ENCODE results near the gene GPAT3. TPM values are rescaled to one million over a fixed set of nuclear protein-coding genes. Genes with fewer than 3 reads are reported as not detected.
"Not testable (repeated sequence)": the region's sequence is repeated elsewhere in the genome, so short reads cannot be mapped to it uniquely, and the experiment has no call there.

Gene GPAT3
- total RNA-seq, 8 experiments from 2014 or later, result 0.21 to 4.3 (median 2.1) TPM

DNA sequence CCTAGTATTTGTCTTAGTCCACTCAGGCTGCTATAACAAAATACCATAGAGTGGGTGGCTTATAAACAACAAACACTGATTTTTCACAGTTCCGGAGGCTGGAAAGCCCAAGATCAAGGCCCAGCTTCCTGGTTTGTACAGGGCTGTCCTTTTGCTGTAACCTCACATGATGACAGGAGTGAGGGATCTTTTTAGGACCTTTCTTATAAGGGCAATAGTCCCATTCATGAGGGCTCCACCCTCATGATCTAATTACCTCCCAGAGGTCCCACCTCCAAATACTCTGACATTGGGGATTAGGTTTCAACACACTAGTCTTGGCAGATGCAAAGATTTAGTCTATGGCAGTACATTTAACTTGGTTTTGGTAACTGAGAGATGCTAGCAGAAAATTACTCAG, 20.9 kb downstream of the GPAT3 start:
- no peaks in the 10 kb centered on the region for H3K4me1 ChIP-seq (replicated peaks in 1 of 2)
- H3K27ac ChIP-seq, result no peak overlapping the region
- H3K4me3 ChIP-seq, result no peak overlapping the region
- ATAC-seq (replicated peaks in 6 of 8), result no peak
- 83 to 100% (median 100%) methylated on average over 1 of the region's 1 CpG; no CpG with 5 or more reads in 5 of the 10 experiments for WGBS, 10 experiments
- in situ Hi-C loops (cut with MboI; ENCODE audit: low pct_unique_long_range_greater_than_20kb in 2 of 9, low sequenced_read_pairs in 9 of 9, unreplicated experiment in 9 of 9), result no loop called here

DNA sequence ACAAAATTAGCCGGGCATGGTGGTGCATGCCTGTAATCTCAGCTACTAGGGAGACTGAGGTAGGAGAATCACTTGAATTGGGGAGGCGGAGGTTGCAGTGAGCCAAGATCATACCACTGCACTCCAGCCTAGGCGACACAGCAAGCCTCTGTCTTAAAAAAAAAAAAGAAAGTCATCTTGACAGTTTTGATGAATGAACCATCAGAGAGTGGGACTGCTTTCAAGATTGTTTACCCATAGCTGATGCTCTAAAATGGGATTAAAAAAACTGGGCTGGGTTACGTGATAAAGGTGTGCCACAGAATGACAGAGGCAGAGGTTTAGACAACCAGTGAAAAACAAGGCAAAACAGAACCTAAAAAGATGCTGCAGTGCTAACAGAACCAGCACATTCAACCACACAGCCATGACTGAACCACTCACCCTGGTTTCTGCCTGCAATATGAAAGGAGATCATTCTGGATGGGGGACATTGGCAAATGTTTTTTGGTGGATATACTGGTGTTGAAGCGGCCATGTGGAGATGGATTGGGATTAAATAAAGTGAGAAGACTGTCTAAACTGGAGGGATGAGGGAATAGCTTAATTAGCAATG, 22.2 kb downstream of the GPAT3 start:
- in situ Hi-C loops (cut with MboI; ENCODE audit: low pct_unique_long_range_greater_than_20kb in 2 of 9, low sequenced_read_pairs in 9 of 9, unreplicated experiment in 9 of 9), result no loop called here
- WGBS, 10 experiments, result 86 to 100% (median 93%) methylated on average over 1 to 5 of the region's 5 CpGs

GRCh38 chr4:83558680-83559079, 22.8 kb downstream of the GPAT3 start:
- in situ Hi-C loops (cut with MboI; ENCODE audit: low pct_unique_long_range_greater_than_20kb in 2 of 9, low sequenced_read_pairs in 9 of 9, unreplicated experiment in 9 of 9), result no loop called here
- H3K27ac ChIP-seq, result no peak overlapping the region
- no peak for ATAC-seq (replicated peaks in 6 of 8)
- no peaks in the 10 kb centered on the region for H3K4me1 ChIP-seq (replicated peaks in 1 of 2)
- 20 to 92% (median 63%) methylated on average over 1 of the region's 1 CpG; no CpG with 5 or more reads in 1 of the 10 experiments for WGBS, 10 experiments
- H3K4me3 ChIP-seq, result no peak overlapping the region

More for the DNA sequence above, 22.2 kb downstream of the GPAT3 start:
- H3K4me3 ChIP-seq, result no peak overlapping the region
- H3K27ac ChIP-seq, result no peak overlapping the region
- H3K4me1 ChIP-seq (replicated peaks in 1 of 2), result no peaks in the 10 kb centered on the region
- ATAC-seq (replicated peaks in 6 of 8), result no peak

- H3K4me3 ChIP-seq, result no peak overlapping the region
- H3K4me1 ChIP-seq (replicated peaks in 1 of 2), result no peaks in the 10 kb centered on the region
- WGBS, 10 experiments, result 60 to 100% (median 90%) methylated on average over 1 to 3 of the region's 3 CpGs; no CpG with 5 or more reads in 3 of the 10 experiments
- H3K27ac ChIP-seq, result no peak overlapping the region
- in situ Hi-C loops (cut with MboI; ENCODE audit: low pct_unique_long_range_greater_than_20kb in 2 of 9, low sequenced_read_pairs in 9 of 9, unreplicated experiment in 9 of 9), result no loop called here
- peak in 1 of 8 experiments; percentile 44 for ATAC-seq (replicated peaks in 6 of 8)
These were observed 24.6 kb downstream of the GPAT3 start for GRCh38 chr4:83560523-83560922.

DNA sequence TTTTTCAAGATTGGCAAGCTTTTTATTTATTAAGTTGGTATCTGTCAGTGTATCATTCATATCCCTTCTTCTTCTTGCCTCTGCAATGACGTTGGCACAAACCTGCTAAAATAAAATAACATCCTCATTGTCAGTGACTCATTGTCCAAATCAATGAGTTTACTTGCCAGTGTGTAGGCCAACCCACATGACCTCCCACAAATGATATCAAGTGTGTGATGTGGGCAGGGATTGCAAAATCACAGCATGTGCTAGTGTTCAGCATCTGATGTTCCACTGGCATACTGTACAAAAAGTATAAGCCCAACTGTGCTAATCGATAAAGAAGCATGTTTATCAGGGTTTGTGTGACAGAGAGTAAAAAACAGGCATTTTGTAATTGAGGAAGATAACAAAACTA, 25.5 kb downstream of the GPAT3 start:
- ATAC-seq (replicated peaks in 6 of 8), result peak in 3 of 8 experiments; percentile 34 to 84 (median 75)
- Histone ChIP-seq H3K4me3 (no peak overlapping the region), H3K27ac (no peak overlapping the region), H3K4me1 (replicated peaks in 1 of 2) (no peaks in the 10 kb centered on the region)
- in situ Hi-C loops (cut with MboI; ENCODE audit: low pct_unique_long_range_greater_than_20kb in 2 of 9, low sequenced_read_pairs in 9 of 9, unreplicated experiment in 9 of 9), result no loop called here
- 0 to 93% (median 73%) methylated on average over 1 to 2 of the region's 2 CpGs for WGBS, 10 experiments

DNA sequence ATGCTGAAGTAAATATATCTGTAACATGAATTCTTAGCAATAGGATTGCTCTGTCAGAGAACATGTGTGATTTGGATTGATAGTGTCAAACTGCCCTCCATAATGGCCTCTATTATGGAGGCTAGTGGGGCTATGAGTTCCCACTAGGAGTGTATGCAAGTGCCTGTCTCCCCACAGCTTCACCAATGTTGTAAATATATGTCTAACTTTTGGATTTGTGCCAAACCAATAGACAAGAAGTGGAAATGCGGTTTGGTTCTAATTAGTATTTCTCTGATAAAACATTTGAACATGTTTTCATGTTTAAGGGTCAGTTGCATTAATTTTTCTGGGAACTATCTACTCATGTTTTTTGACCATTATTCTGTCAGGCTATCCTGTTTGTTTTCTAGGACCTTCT, 28.1 kb downstream of the GPAT3 start:
- in situ Hi-C loops (cut with MboI; ENCODE audit: low pct_unique_long_range_greater_than_20kb in 2 of 9, low sequenced_read_pairs in 9 of 9, unreplicated experiment in 9 of 9), result no loop called here
- H3K4me1 ChIP-seq (replicated peaks in 1 of 2), result no peaks in the 10 kb centered on the region
- H3K27ac ChIP-seq, result no peak overlapping the region
- H3K4me3 ChIP-seq, result no peak overlapping the region
- ATAC-seq (replicated peaks in 6 of 8), result no peak
- 40 to 100% (median 86%) methylated on average over 1 of the region's 1 CpG; no CpG with 5 or more reads in 2 of the 10 experiments for WGBS, 10 experiments

DNA sequence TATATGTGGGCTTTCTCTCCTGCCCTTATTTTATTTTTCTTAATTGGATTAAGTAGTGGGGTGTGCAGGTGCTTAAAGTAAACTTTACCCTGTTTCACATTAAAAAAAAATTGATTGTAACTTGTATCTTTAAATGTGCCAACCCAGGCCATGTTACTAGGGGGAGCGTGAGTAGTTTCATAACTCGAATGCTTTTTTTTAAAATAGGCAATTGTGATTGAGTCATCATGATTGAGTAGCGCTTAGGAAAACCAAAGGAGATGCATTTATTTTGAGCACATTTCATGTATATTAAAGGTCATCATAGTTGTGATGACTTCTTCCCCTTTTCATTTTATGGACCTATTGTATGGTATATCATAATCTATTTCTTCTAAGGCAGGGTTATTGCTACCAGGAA, 32.2 kb downstream of the GPAT3 start:
- in situ Hi-C loops (cut with MboI; ENCODE audit: low pct_unique_long_range_greater_than_20kb in 2 of 9, low sequenced_read_pairs in 9 of 9, unreplicated experiment in 9 of 9), result no loop called here

GRCh38 chr4:83569429-83569828, 33.5 kb downstream of the GPAT3 start:
- ATAC-seq (replicated peaks in 6 of 8), result no peak
- in situ Hi-C loops (cut with MboI; ENCODE audit: low pct_unique_long_range_greater_than_20kb in 2 of 9, low sequenced_read_pairs in 9 of 9, unreplicated experiment in 9 of 9), result no loop called here
- Histone ChIP-seq H3K4me3 (no peak overlapping the region), H3K27ac (no peak overlapping the region), H3K4me1 (replicated peaks in 1 of 2) (no peaks in the 10 kb centered on the region)
- 56 to 100% (median 86%) methylated on average over 1 to 4 of the region's 4 CpGs; no CpG with 5 or more reads in 4 of the 10 experiments for WGBS, 10 experiments

More for the DNA sequence above, 32.2 kb downstream of the GPAT3 start:
- WGBS, 10 experiments, result 86 to 100% (median 96%) methylated on average over 2 to 3 of the region's 3 CpGs
- Histone ChIP-seq H3K4me1 (replicated peaks in 1 of 2) (no peaks in the 10 kb centered on the region), H3K27ac (no peak overlapping the region), H3K4me3 (no peak overlapping the region)
- no peak for ATAC-seq (replicated peaks in 6 of 8)

- WGBS, 10 experiments, result 73 to 100% (median 89%) methylated on average over 3 to 5 of the region's 5 CpGs; no CpG with 5 or more reads in 2 of the 10 experiments
- H3K4me3 ChIP-seq, result no peak overlapping the region
- H3K27ac ChIP-seq, result no peak overlapping the region
- no peak for ATAC-seq (replicated peaks in 6 of 8)
- in situ Hi-C loops (cut with MboI; ENCODE audit: low pct_unique_long_range_greater_than_20kb in 2 of 9, low sequenced_read_pairs in 9 of 9, unreplicated experiment in 9 of 9), result no loop called here
- no peaks in the 10 kb centered on the region for H3K4me1 ChIP-seq (replicated peaks in 1 of 2)
These were observed 34.1 kb downstream of the GPAT3 start for GRCh38 chr4:83569987-83570386.

- in situ Hi-C loops (cut with MboI; ENCODE audit: low pct_unique_long_range_greater_than_20kb in 2 of 9, low sequenced_read_pairs in 9 of 9, unreplicated experiment in 9 of 9), result no loop called here
- no peak for ATAC-seq (replicated peaks in 6 of 8)
- Histone ChIP-seq H3K4me3 (no peak overlapping the region), H3K4me1 (replicated peaks in 1 of 2) (no peaks in the 10 kb centered on the region), H3K27ac (no peak overlapping the region)
- WGBS, 10 experiments, result 40 to 100% (median 73%) methylated on average over 1 to 3 of the region's 3 CpGs; no CpG with 5 or more reads in 2 of the 10 experiments
These were observed 36.9 kb downstream of the GPAT3 start for GRCh38 chr4:83572848-83573247.

- Histone ChIP-seq H3K4me1 (replicated peaks in 1 of 2) (no peaks in the 10 kb centered on the region), H3K4me3 (no peak overlapping the region), H3K27ac (no peak overlapping the region)
- no peak for ATAC-seq (replicated peaks in 6 of 8)
- in situ Hi-C loops (cut with MboI; ENCODE audit: low pct_unique_long_range_greater_than_20kb in 2 of 9, low sequenced_read_pairs in 9 of 9, unreplicated experiment in 9 of 9), result no loop called here
- 15 to 62% (median 42%) methylated on average over 2 to 3 of the region's 3 CpGs; no CpG with 5 or more reads in 2 of the 10 experiments for WGBS, 10 experiments
These were observed 38.3 kb downstream of the GPAT3 start for GRCh38 chr4:83574247-83574646.

GRCh38 chr4:83576237-83576636, 40.3 kb downstream of the GPAT3 start:
- H3K4me3 ChIP-seq; ATAC-seq (replicated peaks in 6 of 8); H3K27ac ChIP-seq; in situ Hi-C loops (cut with MboI; ENCODE audit: low pct_unique_long_range_greater_than_20kb in 2 of 9, low sequenced_read_pairs in 9 of 9, unreplicated experiment in 9 of 9); H3K4me1 ChIP-seq (replicated peaks in 1 of 2): not testable (repeated sequence)
- WGBS, 10 experiments, result 80 to 100% (median 100%) methylated on average over 1 to 3 of the region's 3 CpGs

DNA sequence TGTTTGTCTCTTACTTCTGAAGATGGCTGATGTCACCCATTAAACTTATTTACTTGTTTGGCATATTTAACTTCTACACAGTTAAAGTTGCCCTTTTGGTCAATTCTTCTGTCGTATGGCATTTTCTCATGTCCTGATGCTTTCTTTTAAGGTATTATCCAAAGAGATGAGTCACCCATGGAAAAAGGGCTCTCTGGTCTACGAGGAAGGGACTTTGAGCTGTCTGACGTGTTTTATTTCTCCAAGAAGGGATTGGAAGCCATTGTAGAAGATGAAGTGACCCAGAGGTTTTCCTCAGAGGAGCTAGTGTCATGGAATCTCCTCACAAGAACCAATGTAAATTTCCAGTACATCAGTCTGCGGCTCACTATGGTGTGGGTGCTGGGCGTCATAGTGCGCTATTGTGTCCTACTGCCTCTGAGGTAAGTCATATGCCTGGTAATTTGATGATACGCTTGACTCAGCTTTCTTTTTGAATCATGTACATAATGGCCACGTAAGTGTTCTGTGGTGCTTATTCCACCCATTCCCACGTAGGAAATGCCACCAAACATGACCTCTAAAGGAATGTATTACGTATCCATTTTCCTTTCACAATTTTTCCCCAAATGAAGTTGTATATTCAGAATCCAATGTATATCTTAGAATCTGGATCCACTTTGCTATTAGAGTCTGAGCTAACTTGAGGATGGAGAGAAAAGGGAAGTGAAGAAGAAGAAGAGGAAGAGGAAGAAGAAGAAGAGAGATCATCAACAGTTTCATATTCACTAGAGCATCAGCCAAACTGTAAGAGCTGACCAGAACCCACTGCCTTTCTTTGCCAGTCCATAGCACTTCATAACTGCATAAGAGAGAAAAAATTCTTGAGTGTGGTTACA, 45.7 kb downstream of the GPAT3 start:
- in situ Hi-C loops (cut with MboI; ENCODE audit: low pct_unique_long_range_greater_than_20kb in 2 of 9, low sequenced_read_pairs in 9 of 9, unreplicated experiment in 9 of 9), result loop anchor here in 1 of 9 experiments (10.0 kb wide), 1 partner anchor 53 kb away; no protein-coding TSS in a partner anchor
- Histone ChIP-seq H3K27ac (no peak overlapping the region), H3K4me3 (no peak overlapping the region), H3K4me1 (replicated peaks in 1 of 2) (no peaks in the 10 kb centered on the region)
- 56 to 100% (median 87%) methylated on average over 1 to 7 of the region's 10 CpGs; no CpG with 5 or more reads in 1 of the 10 experiments for WGBS, 10 experiments
- ATAC-seq (replicated peaks in 6 of 8), result no peak
